HEK293 (cell line): ENCODE data around the gene ATP8A1.

Experiments used
- KLF16 ChIP-seq: fragments of 450-650 bp; formaldehyde crosslinking; IDR thresholded peaks from 2 replicates; pipeline ENCODE4 v1.5.1; 2017; ENCODE audit warnings: missing biosample characterization, missing genetic modification characterization
- RBAK ChIP-seq: fragments of 450-650 bp; formaldehyde crosslinking; IDR thresholded peaks from 2 replicates; pipeline ENCODE4 v1.5.1; 2016; ENCODE audit warnings: missing biosample characterization, missing genetic modification characterization
- ZNF335 ChIP-seq: fragments of 450-650 bp; formaldehyde crosslinking; conservative IDR thresholded peaks from 2 replicates; pipeline ENCODE4 v1.5.1; 2016; ENCODE audit warnings: missing biosample characterization, missing genetic modification characterization
- ZNF548 ChIP-seq: fragments of 450-650 bp; formaldehyde crosslinking; IDR thresholded peaks from 2 replicates; pipeline ENCODE4 v1.5.1; 2016; ENCODE audit warnings: missing biosample characterization, missing genetic modification characterization
- TF ChIP-seq, protein P1 (sequence below): fragments of 450-650 bp; formaldehyde crosslinking; IDR thresholded peaks from 2 replicates; pipeline ENCODE4 v1.5.1; 2016; ENCODE audit warnings: missing biosample characterization, missing genetic modification characterization
- TF ChIP-seq, protein P2 (sequence below): fragments of 450-650 bp; formaldehyde crosslinking; IDR thresholded peaks from 2 replicates; pipeline ENCODE4 v1.5.1; 2016; ENCODE audit warnings: missing biosample characterization, missing genetic modification characterization
- TF ChIP-seq, protein P3 (sequence below): fragments of 450-650 bp; formaldehyde crosslinking; IDR thresholded peaks from 2 replicates; pipeline ENCODE4 v1.5.1; 2016; ENCODE audit warnings: missing biosample characterization, missing genetic modification characterization, low read depth
- TF ChIP-seq, protein P4 (sequence below): fragments of 450-650 bp; formaldehyde crosslinking; conservative IDR thresholded peaks from 2 replicates; pipeline ENCODE4 v1.5.1; 2016; ENCODE audit warnings: low read depth, missing biosample characterization, missing genetic modification characterization

DNA sequence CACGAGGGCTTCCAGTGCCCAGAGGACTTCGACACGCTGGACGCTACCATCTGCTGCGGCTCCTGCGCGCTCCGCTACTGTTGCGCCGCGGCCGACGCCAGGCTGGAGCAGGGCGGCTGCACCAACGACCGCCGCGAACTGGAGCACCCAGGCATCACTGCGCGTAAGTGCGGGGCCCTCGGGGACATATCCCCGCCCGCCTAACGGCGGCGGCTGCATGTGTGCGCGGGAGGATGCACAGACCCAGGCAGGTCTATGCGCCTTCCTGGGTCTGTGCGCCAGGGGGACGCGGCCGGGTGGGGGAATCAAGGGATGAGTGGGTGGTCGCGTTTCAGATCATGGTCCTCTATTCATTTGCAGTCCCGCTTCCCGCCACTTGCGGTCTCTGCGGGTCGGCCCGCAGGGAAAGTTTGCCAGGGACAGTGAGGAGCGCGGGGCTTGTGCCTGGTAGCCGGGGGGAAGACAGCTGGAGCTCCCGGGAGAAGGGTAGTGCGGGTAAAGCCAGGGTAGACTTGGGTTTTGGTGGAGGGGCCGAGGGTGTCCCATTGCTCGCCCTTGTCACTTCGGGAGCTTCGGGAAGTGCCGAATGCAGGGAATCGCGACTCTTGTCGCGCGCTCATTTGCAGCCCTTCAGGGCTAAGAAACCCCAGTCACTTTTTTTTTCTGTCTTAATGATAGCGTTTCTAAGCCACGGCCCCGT, 258.6 kb downstream of the ATP8A1 start:
- TF ChIP-seq, protein P1, sequence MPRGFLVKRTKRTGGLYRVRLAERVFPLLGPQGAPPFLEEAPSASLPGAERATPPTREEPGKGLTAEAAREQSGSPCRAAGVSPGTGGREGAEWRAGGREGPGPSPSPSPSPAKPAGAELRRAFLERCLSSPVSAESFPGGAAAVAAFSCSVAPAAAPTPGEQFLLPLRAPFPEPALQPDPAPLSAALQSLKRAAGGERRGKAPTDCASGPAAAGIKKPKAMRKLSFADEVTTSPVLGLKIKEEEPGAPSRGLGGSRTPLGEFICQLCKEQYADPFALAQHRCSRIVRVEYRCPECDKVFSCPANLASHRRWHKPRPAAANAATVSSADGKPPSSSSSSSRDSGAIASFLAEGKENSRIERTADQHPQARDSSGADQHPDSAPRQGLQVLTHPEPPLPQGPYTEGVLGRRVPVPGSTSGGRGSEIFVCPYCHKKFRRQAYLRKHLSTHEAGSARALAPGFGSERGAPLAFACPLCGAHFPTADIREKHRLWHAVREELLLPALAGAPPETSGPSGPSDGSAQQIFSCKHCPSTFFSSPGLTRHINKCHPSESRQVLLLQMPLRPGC (tag by site-specific recombination), result no peak
- no peak for TF ChIP-seq KLF16 (tag by site-specific recombination)
- TF ChIP-seq, protein P2, sequence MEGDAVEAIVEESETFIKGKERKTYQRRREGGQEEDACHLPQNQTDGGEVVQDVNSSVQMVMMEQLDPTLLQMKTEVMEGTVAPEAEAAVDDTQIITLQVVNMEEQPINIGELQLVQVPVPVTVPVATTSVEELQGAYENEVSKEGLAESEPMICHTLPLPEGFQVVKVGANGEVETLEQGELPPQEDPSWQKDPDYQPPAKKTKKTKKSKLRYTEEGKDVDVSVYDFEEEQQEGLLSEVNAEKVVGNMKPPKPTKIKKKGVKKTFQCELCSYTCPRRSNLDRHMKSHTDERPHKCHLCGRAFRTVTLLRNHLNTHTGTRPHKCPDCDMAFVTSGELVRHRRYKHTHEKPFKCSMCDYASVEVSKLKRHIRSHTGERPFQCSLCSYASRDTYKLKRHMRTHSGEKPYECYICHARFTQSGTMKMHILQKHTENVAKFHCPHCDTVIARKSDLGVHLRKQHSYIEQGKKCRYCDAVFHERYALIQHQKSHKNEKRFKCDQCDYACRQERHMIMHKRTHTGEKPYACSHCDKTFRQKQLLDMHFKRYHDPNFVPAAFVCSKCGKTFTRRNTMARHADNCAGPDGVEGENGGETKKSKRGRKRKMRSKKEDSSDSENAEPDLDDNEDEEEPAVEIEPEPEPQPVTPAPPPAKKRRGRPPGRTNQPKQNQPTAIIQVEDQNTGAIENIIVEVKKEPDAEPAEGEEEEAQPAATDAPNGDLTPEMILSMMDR (tag by site-specific recombination), result peak; percentile 15; the same call in 1 of the 2 replicates
- TF ChIP-seq, protein P3, sequence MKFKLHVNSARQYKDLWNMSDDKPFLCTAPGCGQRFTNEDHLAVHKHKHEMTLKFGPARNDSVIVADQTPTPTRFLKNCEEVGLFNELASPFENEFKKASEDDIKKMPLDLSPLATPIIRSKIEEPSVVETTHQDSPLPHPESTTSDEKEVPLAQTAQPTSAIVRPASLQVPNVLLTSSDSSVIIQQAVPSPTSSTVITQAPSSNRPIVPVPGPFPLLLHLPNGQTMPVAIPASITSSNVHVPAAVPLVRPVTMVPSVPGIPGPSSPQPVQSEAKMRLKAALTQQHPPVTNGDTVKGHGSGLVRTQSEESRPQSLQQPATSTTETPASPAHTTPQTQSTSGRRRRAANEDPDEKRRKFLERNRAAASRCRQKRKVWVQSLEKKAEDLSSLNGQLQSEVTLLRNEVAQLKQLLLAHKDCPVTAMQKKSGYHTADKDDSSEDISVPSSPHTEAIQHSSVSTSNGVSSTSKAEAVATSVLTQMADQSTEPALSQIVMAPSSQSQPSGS (tag by site-specific recombination), result no peak
- TF ChIP-seq RBAK (tag by site-specific recombination), result no peak
- peak; percentile 93 for TF ChIP-seq ZNF335 (tag by site-specific recombination)
- no peak for TF ChIP-seq ZNF548 (tag by site-specific recombination)
- TF ChIP-seq, protein P4, sequence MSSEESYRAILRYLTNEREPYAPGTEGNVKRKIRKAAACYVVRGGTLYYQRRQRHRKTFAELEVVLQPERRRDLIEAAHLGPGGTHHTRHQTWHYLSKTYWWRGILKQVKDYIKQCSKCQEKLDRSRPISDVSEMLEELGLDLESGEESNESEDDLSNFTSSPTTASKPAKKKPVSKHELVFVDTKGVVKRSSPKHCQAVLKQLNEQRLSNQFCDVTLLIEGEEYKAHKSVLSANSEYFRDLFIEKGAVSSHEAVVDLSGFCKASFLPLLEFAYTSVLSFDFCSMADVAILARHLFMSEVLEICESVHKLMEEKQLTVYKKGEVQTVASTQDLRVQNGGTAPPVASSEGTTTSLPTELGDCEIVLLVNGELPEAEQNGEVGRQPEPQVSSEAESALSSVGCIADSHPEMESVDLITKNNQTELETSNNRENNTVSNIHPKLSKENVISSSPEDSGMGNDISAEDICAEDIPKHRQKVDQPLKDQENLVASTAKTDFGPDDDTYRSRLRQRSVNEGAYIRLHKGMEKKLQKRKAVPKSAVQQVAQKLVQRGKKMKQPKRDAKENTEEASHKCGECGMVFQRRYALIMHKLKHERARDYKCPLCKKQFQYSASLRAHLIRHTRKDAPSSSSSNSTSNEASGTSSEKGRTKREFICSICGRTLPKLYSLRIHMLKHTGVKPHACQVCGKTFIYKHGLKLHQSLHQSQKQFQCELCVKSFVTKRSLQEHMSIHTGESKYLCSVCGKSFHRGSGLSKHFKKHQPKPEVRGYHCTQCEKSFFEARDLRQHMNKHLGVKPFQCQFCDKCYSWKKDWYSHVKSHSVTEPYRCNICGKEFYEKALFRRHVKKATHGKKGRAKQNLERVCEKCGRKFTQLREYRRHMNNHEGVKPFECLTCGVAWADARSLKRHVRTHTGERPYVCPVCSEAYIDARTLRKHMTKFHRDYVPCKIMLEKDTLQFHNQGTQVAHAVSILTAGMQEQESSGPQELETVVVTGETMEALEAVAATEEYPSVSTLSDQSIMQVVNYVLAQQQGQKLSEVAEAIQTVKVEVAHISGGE (tag by site-specific recombination), result no peak
